ENCODE measurements around the gene SPRED1. TPM values are rescaled to one million over a fixed set of nuclear protein-coding genes. Genes with fewer than 3 reads are reported as not detected.

Gene SPRED1
- total RNA-seq, 4 donors from 2014 or later: 77.9 to 92.7 (median 82.6) TPM

DNA sequence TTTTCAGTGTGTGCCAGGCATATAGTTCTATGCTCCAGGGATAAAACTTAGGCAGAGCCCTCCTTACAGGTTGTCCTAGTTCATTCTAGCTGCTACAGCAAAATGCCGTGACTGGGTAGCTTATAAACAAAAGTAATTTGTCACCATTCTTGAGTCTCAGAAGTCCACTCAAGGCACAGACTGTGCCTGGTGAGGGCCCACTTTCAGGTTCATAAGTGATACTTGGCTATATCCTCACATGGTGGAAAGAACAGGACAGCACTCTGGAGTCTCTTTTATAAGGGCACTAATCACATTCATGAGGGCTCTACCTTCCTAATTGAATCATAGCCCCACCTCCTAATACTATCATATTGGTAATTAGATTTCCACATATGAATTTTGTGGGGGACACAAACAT lies 80.1 kb downstream of the SPRED1 start:
- WGBS, 2 donors: 92 to 95% methylated on average over 1 of the region's 1 CpG
- no peak overlapping the region for H3K4me3 ChIP-seq (replicated peaks in 1 of 3)
- peaks cover 0 to 2% of the 10 kb centered on the region in 2 donors for H3K36me3 ChIP-seq
- no peak overlapping the region for H3K27ac ChIP-seq
- no peaks in the 10 kb centered on the region for H3K9me3 ChIP-seq
- no peak for DNase-seq
- TF ChIP-seq, protein P1, sequence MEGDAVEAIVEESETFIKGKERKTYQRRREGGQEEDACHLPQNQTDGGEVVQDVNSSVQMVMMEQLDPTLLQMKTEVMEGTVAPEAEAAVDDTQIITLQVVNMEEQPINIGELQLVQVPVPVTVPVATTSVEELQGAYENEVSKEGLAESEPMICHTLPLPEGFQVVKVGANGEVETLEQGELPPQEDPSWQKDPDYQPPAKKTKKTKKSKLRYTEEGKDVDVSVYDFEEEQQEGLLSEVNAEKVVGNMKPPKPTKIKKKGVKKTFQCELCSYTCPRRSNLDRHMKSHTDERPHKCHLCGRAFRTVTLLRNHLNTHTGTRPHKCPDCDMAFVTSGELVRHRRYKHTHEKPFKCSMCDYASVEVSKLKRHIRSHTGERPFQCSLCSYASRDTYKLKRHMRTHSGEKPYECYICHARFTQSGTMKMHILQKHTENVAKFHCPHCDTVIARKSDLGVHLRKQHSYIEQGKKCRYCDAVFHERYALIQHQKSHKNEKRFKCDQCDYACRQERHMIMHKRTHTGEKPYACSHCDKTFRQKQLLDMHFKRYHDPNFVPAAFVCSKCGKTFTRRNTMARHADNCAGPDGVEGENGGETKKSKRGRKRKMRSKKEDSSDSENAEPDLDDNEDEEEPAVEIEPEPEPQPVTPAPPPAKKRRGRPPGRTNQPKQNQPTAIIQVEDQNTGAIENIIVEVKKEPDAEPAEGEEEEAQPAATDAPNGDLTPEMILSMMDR (IDR thresholded peaks at IDR 0.05): no peak
- TF ChIP-seq POLR2A (IDR thresholded peaks at IDR 0.05): no peak
- intact Hi-C loops (cut with DNase I): no loop called here
- no peaks in the 10 kb centered on the region for H3K4me1 ChIP-seq
- H3K27me3 ChIP-seq: no peaks in the 10 kb centered on the region

DNA sequence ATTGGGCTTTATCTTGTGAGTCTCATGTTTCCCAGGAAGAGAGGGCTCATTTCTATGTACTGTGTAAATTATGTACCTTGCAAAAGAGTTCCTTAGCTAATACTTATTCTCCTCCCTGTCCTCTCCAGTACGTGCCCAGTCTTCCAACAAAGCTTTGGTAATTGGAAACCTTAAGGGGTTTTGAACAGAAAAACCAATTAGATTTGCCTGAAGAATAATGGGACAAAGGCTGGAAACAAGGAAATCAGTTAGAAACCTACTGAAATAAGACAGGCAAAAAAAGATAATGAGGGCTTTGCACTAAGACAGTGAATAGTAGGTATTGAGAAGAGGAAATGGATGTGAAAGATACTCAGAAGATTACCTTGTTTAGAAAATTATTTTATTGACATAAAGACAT lies 82.5 kb downstream of the SPRED1 start:
- DNase-seq: no peak
- no peak overlapping the region for H3K27ac ChIP-seq
- H3K4me1 ChIP-seq: no peaks in the 10 kb centered on the region
- intact Hi-C loops (cut with DNase I): no loop called here
- no peaks in the 10 kb centered on the region for H3K9me3 ChIP-seq
- H3K27me3 ChIP-seq: no peaks in the 10 kb centered on the region
- peaks cover 0 to 3% of the 10 kb centered on the region in 2 donors for H3K36me3 ChIP-seq
- TF ChIP-seq, protein P1 (IDR thresholded peaks at IDR 0.05): no peak
- TF ChIP-seq POLR2A (IDR thresholded peaks at IDR 0.05): no peak
- WGBS, 2 donors: 0% methylated on average over 1 of the region's 1 CpG
- no peak overlapping the region for H3K4me3 ChIP-seq (replicated peaks in 1 of 3)

GRCh38 chr15:38344351-38344750 lies 91.7 kb downstream of the SPRED1 start:
- Histone ChIP-seq H3K36me3 (peaks cover 0 to 3% of the 10 kb centered on the region in 2 donors), H3K4me3 (replicated peaks in 1 of 3) (no peak overlapping the region), H3K4me1 (no peaks in the 10 kb centered on the region), H3K27me3 (no peaks in the 10 kb centered on the region), H3K9me3 (no peaks in the 10 kb centered on the region), H3K27ac (no peak overlapping the region)
- intact Hi-C loops (cut with DNase I): no loop called here
- DNase-seq: no peak
- 95 to 99% methylated on average over 2 of the region's 2 CpGs for WGBS, 2 donors
- TF ChIP-seq POLR2A (IDR thresholded peaks at IDR 0.05): no peak
- TF ChIP-seq, protein P1 (IDR thresholded peaks at IDR 0.05): no peak

- no peak for DNase-seq
- intact Hi-C loops (cut with DNase I): no loop called here
- Histone ChIP-seq H3K9me3 (no peaks in the 10 kb centered on the region), H3K27me3 (no peaks in the 10 kb centered on the region), H3K27ac (no peak overlapping the region), H3K4me1 (no peaks in the 10 kb centered on the region), H3K36me3 (peaks cover 18 to 21% of the 10 kb centered on the region in 2 donors), H3K4me3 (replicated peaks in 1 of 3) (no peak overlapping the region)
- TF ChIP-seq, protein P1 (IDR thresholded peaks at IDR 0.05): no peak
- TF ChIP-seq POLR2A (IDR thresholded peaks at IDR 0.05): no peak
- whole genome bisulfite sequencing, 2 donors: 87 to 88% methylated on average over 3 of the region's 3 CpGs
Measured at GRCh38 chr15:38349251-38349650, 96.6 kb downstream of the SPRED1 start.

DNA sequence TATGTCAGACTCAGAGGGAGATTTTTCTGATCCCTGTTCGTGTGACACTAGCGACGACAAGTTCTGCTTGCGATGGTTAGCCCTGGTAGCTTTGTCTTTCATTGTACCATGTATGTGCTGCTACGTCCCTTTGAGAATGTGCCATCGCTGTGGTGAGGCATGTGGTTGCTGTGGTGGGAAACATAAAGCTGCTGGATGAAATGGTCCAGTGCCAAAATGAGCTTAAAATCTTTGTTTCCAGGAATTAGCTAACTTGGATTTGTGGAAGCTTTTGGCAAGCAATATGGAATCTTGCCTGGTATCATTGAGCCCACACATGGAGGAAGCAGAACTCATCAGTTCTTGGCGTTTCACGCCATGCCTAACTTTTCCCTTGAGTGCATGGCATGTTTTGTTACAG lies 98.8 kb downstream of the SPRED1 start:
- TF ChIP-seq POLR2A (IDR thresholded peaks at IDR 0.05): no peak
- TF ChIP-seq, protein P1 (IDR thresholded peaks at IDR 0.05): no peak
- 85 to 91% methylated on average over 8 of the region's 8 CpGs for WGBS, 2 donors
- H3K36me3 ChIP-seq: peaks cover 18 to 21% of the 10 kb centered on the region in 2 donors
- no peak overlapping the region for H3K4me3 ChIP-seq (replicated peaks in 1 of 3)
- no peaks in the 10 kb centered on the region for H3K9me3 ChIP-seq
- no peak overlapping the region for H3K27ac ChIP-seq
- no peaks in the 10 kb centered on the region for H3K4me1 ChIP-seq
- H3K27me3 ChIP-seq: no peaks in the 10 kb centered on the region
- intact Hi-C loops (cut with DNase I): loop anchor here (10.0 kb wide), 2 partner anchors 63 to 347 kb away; no protein-coding TSS in a partner anchor
- no peak for DNase-seq
